Measurements from ENCODE around the gene HIP1. TPM values are rescaled to one million over a fixed set of nuclear protein-coding genes. Genes with fewer than 3 reads are reported as not detected.
A peak's percentile ranks its signal among the peaks of the same experiment; 100 is the strongest.

The HIP1 gene
- total RNA-seq, 2 experiments from 2014 or later: 5.2 to 5.6 TPM

GRCh38 chr7:75537731-75538130 lies 201.0 kb downstream of the HIP1 start:
- H3K4me1 Mint-ChIP-seq (ENCODE audit: low read depth): no peaks in the 10 kb centered on the region
- CTCF ChIA-PET: no interaction called here
- POLR2A ChIA-PET: no interaction called here
- intact Hi-C loops (cut with micrococcal nuclease): no loop called here
- H3K4me3 Mint-ChIP-seq: no peak overlapping the region
- DNase-seq (no peak), ATAC-seq (no peak)
- no peaks in the 10 kb centered on the region for H3K9me3 Mint-ChIP-seq
- H3K36me3 Mint-ChIP-seq (ENCODE audit: low read depth): no peaks in the 10 kb centered on the region
- no peak for TF ChIP-seq CTCF (IDR thresholded peaks at IDR 0.05)
- no peaks in the 10 kb centered on the region for H3K27me3 Mint-ChIP-seq
- no peak overlapping the region for H3K27ac Mint-ChIP-seq

GRCh38 chr7:75536940-75537538 lies 201.7 kb downstream of the HIP1 start:
- Mint-ChIP-seq H3K27me3 (no peaks in the 10 kb centered on the region), H3K27ac (no peak overlapping the region), H3K4me1 (ENCODE audit: low read depth) (no peaks in the 10 kb centered on the region), H3K36me3 (ENCODE audit: low read depth) (no peaks in the 10 kb centered on the region), H3K9me3 (no peaks in the 10 kb centered on the region), H3K4me3 (no peak overlapping the region)
- no peak for ATAC-seq
- ChIA-PET POLR2A (no interaction called here), CTCF (no interaction called here)
- intact Hi-C loops (cut with micrococcal nuclease): no loop called here
- no peak for TF ChIP-seq CTCF (IDR thresholded peaks at IDR 0.05)
- no peak for DNase-seq

- Mint-ChIP-seq H3K9me3 (no peaks in the 10 kb centered on the region), H3K36me3 (ENCODE audit: low read depth) (no peaks in the 10 kb centered on the region), H3K27me3 (no peaks in the 10 kb centered on the region), H3K4me1 (ENCODE audit: low read depth) (no peaks in the 10 kb centered on the region), H3K4me3 (no peak overlapping the region), H3K27ac (no peak overlapping the region)
- no peak for TF ChIP-seq CTCF (IDR thresholded peaks at IDR 0.05)
- ChIA-PET CTCF (no interaction called here), POLR2A (no interaction called here)
- DNase-seq (no peak), ATAC-seq (no peak)
- intact Hi-C loops (cut with micrococcal nuclease): no loop called here
These were observed 202.2 kb downstream of the HIP1 start for GRCh38 chr7:75536491-75536890.

- Mint-ChIP-seq H3K27ac (no peak overlapping the region), H3K9me3 (no peaks in the 10 kb centered on the region), H3K36me3 (ENCODE audit: low read depth) (no peaks in the 10 kb centered on the region), H3K27me3 (no peaks in the 10 kb centered on the region), H3K4me1 (ENCODE audit: low read depth) (no peaks in the 10 kb centered on the region), H3K4me3 (no peak overlapping the region)
- no peak for DNase-seq
- intact Hi-C loops (cut with micrococcal nuclease): no loop called here
- no peak for TF ChIP-seq CTCF (IDR thresholded peaks at IDR 0.05)
- POLR2A ChIA-PET: interaction anchor here (1.0 kb wide), 1 partner anchor 10 kb away, joined by 3 read pairs; no protein-coding TSS in a partner anchor
- ATAC-seq: peak; percentile 67
- CTCF ChIA-PET: no interaction called here
These were observed 203.9 kb downstream of the HIP1 start for GRCh38 chr7:75534727-75535307.

- ChIA-PET POLR2A (interaction anchor here (1.0 kb wide), 1 partner anchor 11 kb away, joined by 3 read pairs; no protein-coding TSS in a partner anchor), CTCF (no interaction called here)
- no peak overlapping the region for H3K4me3 Mint-ChIP-seq
- intact Hi-C loops (cut with micrococcal nuclease): no loop called here
- ATAC-seq: no peak
- H3K27me3 Mint-ChIP-seq: no peaks in the 10 kb centered on the region
- DNase-seq: no peak
- no peaks in the 10 kb centered on the region for H3K36me3 Mint-ChIP-seq (ENCODE audit: low read depth)
- H3K27ac Mint-ChIP-seq: no peak overlapping the region
- TF ChIP-seq CTCF (IDR thresholded peaks at IDR 0.05): no peak
- no peaks in the 10 kb centered on the region for H3K9me3 Mint-ChIP-seq
- no peaks in the 10 kb centered on the region for H3K4me1 Mint-ChIP-seq (ENCODE audit: low read depth)
These were observed 204.8 kb downstream of the HIP1 start for GRCh38 chr7:75533926-75534325.

All from activated CD8-positive, alpha-beta T cell treated with anti-CD3 and anti-CD28 coated beads for 36 hours (primary cell).